GM10266 (cell line): ENCODE data around the gene TJP1.

Experiments
- DNase-seq: peaks from one replicate; pipeline ENCODE4 v3.0.0; 2012; ENCODE audit errors: extremely low spot score
- CTCF ChIP-seq: IDR thresholded peaks from 2 replicates; pipeline ENCODE4 v1.5.1; 2012; ENCODE audit warnings: mild to moderate bottlenecking, low read depth; ENCODE audit not compliant: control insufficient read depth, insufficient read depth; ENCODE audit errors: missing control alignments

TJP1 gene

GRCh38 chr15:29728418-29728817 lies 93.8 kb downstream of the TJP1 start:
- TF ChIP-seq CTCF: no peak

GRCh38 chr15:29727871-29728270 lies 94.4 kb downstream of the TJP1 start:
- DNase-seq: no peak
- no peak for TF ChIP-seq CTCF

More at GRCh38 chr15:29728418-29728817, 93.8 kb downstream of the TJP1 start:
- DNase-seq: no peak

- no peak for DNase-seq
- TF ChIP-seq CTCF: no peak
Observed at GRCh38 chr15:29726553-29726952, 95.7 kb downstream of the TJP1 start.

- no peak for TF ChIP-seq CTCF
- no peak for DNase-seq
Observed at GRCh38 chr15:29724026-29724425, 98.2 kb downstream of the TJP1 start.

GRCh38 chr15:29713784-29714183 lies 108.5 kb downstream of the TJP1 start:
- no peak for DNase-seq
- TF ChIP-seq CTCF: no peak

GRCh38 chr15:29712149-29712885 lies 110.0 kb downstream of the TJP1 start:
- no peak for DNase-seq
- TF ChIP-seq CTCF: no peak

- DNase-seq: no peak
- no peak for TF ChIP-seq CTCF
Observed at GRCh38 chr15:29711531-29711930, 110.7 kb downstream of the TJP1 start.
